ENCODE data around the gene C1orf21.

Gene C1orf21

DNA sequence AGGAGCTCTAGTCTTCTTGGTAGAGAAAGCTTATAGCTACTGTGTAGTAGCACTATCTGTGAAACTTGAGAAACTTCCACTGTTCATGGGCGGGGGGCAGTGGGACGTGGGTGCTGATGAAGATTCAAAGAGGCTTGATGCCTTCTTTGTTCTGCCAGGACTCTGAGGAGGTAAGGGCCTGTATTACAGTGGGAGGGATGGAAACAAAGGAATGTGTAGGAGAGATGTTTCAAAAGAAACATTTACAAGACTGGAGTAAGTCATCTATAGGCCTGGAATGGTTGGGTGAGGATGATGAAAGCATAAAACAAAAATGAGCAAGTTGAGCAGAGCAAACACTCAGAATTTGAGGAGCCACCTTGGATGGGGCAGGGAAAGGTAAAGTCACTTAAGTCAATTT, 89.4 kb downstream of the C1orf21 start:
- TF ChIP-seq, protein P1, sequence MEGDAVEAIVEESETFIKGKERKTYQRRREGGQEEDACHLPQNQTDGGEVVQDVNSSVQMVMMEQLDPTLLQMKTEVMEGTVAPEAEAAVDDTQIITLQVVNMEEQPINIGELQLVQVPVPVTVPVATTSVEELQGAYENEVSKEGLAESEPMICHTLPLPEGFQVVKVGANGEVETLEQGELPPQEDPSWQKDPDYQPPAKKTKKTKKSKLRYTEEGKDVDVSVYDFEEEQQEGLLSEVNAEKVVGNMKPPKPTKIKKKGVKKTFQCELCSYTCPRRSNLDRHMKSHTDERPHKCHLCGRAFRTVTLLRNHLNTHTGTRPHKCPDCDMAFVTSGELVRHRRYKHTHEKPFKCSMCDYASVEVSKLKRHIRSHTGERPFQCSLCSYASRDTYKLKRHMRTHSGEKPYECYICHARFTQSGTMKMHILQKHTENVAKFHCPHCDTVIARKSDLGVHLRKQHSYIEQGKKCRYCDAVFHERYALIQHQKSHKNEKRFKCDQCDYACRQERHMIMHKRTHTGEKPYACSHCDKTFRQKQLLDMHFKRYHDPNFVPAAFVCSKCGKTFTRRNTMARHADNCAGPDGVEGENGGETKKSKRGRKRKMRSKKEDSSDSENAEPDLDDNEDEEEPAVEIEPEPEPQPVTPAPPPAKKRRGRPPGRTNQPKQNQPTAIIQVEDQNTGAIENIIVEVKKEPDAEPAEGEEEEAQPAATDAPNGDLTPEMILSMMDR (IDR thresholded peaks at IDR 0.05; ENCODE audit: control extremely low read depth, extremely low read depth, low read depth, missing control alignments): no peak
- DNase-seq (ENCODE audit: extremely low spot score): no peak
- CTCF ChIA-PET: no interaction called here
- POLR2A ChIA-PET: no interaction called here

DNA sequence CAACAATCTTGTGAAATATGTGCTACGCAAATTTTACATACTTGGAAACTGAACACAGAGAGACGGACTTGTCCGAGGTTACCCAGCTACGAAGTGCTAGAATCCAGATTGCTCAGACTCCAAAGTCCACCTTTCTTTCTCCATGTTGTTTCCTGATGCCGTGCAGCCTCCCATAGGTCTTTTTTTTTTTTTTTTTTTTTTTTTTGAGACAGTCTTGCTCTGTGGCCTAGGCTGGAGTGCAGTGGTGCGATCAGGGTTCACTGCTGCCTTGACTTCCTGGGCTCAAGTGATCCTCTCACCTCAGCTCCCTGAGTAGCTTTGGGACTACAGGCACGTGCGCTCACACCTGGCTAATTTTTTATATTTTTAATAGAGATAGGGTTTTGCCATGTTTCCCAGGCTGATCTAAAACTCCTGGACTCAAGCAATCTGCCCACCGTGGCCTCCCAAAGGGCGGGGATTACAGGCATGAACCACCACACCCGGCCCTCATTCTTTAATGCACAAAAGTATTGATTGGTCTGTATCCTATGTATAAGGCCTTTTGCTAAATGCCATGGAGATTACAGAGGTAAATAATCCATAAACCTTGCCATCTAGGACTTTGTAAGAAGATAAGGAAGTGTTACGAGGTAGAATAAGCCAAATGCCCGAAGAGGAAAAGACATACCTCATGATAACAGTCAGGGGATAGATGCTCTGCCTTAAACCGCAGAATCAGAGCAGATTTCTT, 92.8 kb downstream of the C1orf21 start:
- TF ChIP-seq, protein P1 (IDR thresholded peaks at IDR 0.05; ENCODE audit: control extremely low read depth, extremely low read depth, low read depth, missing control alignments): no peak
- CTCF ChIA-PET: interaction anchor here (1.4 to 3.6 kb wide), 3 partner anchors 10 to 15 kb away, joined by 4 to 11 read pairs (median 5); no protein-coding TSS in a partner anchor
- POLR2A ChIA-PET: no interaction called here
- no peak for DNase-seq (ENCODE audit: extremely low spot score)

DNA sequence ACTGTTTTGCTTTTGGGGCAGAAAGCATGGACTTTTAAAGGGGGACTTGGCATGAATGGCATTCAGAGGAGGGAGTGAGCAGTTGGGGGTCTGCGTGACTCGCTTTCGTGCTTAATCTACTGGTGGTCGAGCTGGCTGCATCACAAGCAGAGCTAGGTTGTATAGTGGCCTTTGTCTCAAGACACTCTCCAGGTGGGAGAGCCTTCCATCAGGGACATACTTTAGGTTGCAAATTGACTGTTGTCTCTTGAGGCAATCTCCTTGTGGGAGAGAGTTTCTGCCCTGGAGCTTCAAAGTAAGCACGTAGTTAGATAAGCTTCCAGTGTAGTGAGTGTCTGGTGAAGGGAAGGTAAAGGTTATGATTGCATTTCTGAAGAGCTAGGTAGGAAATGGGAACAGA, 93.9 kb downstream of the C1orf21 start:
- CTCF ChIA-PET: interaction anchor here (0.7 to 3.6 kb wide), 5 partner anchors 11 to 28 kb away, joined by 3 to 11 read pairs (median 3); no protein-coding TSS in a partner anchor
- DNase-seq (ENCODE audit: extremely low spot score): no peak
- TF ChIP-seq, protein P1 (IDR thresholded peaks at IDR 0.05; ENCODE audit: control extremely low read depth, extremely low read depth, low read depth, missing control alignments): no peak
- POLR2A ChIA-PET: no interaction called here

DNA sequence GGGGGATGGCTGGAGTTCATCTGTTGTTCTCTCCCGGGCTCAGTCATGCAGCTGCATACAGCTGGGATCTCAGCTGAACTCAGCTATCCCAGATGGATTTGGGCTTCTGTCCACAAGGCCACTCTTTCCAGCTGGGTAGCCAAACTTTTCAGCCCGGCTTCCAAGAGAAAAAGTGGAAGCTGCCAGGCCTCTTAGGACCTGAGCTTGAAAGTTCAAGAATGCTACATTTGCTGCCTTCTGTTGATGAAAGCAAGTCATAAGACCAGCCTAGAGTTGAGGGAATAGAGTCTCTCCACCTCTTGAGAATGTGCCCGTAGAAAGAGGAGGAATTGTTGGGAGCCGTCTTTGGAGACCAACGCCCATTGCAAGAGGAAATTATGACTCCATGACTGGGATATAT, 95.3 kb downstream of the C1orf21 start:
- DNase-seq (ENCODE audit: extremely low spot score): no peak
- POLR2A ChIA-PET: no interaction called here
- CTCF ChIA-PET: interaction anchor here (1.2 to 3.6 kb wide), 6 partner anchors 9 to 182 kb away, joined by 3 to 11 read pairs (median 3); no protein-coding TSS in a partner anchor
- TF ChIP-seq, protein P1 (IDR thresholded peaks at IDR 0.05; ENCODE audit: control extremely low read depth, extremely low read depth, low read depth, missing control alignments): no peak

DNA sequence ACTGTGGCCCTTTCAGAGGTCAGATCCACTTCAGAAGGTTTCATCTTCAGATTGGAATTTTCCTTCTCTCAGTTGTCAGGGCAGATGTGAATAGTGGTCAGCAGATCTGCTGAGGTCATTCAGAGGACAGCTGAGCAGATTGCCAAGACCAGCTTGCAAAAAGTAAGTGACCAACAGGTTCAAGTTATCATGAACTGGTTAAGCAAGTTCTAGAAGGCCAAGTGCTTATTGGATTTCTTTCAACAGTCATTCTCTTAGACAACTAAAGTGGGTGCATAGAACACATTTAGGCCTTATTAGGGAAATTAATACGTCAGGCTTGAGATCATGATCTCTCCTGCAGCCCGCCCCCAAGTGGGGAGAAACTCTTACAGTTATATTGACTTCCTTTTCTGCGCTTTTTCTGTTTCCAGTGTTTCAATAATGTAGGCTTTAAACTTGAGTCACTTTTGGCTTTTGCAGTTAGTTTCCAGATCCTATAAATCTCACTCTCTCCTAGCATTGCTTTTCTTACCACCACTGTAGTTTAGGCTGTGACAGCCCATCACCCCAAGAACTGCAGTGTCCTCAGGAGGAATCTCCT, 96.4 kb downstream of the C1orf21 start:
- CTCF ChIA-PET: interaction anchor here (1.2 to 3.6 kb wide), 5 partner anchors 8 to 181 kb away, joined by 3 to 11 read pairs (median 3); no protein-coding TSS in a partner anchor

More for the DNA sequence above, 96.4 kb downstream of the C1orf21 start:
- DNase-seq (ENCODE audit: extremely low spot score): no peak
- TF ChIP-seq, protein P1 (IDR thresholded peaks at IDR 0.05; ENCODE audit: control extremely low read depth, extremely low read depth, low read depth, missing control alignments): no peak
- POLR2A ChIA-PET: no interaction called here
